ENCODE results near the gene ZNF280D. TPM values are rescaled to one million over a fixed set of nuclear protein-coding genes. Genes with fewer than 3 reads are reported as not detected.
A peak's percentile ranks its signal among the peaks of the same experiment; 100 is the strongest.
"Not testable (repeated sequence)": the region's sequence is repeated elsewhere in the genome, so short reads cannot be mapped to it uniquely, and the experiment has no call there.

Gene ZNF280D, protein sequence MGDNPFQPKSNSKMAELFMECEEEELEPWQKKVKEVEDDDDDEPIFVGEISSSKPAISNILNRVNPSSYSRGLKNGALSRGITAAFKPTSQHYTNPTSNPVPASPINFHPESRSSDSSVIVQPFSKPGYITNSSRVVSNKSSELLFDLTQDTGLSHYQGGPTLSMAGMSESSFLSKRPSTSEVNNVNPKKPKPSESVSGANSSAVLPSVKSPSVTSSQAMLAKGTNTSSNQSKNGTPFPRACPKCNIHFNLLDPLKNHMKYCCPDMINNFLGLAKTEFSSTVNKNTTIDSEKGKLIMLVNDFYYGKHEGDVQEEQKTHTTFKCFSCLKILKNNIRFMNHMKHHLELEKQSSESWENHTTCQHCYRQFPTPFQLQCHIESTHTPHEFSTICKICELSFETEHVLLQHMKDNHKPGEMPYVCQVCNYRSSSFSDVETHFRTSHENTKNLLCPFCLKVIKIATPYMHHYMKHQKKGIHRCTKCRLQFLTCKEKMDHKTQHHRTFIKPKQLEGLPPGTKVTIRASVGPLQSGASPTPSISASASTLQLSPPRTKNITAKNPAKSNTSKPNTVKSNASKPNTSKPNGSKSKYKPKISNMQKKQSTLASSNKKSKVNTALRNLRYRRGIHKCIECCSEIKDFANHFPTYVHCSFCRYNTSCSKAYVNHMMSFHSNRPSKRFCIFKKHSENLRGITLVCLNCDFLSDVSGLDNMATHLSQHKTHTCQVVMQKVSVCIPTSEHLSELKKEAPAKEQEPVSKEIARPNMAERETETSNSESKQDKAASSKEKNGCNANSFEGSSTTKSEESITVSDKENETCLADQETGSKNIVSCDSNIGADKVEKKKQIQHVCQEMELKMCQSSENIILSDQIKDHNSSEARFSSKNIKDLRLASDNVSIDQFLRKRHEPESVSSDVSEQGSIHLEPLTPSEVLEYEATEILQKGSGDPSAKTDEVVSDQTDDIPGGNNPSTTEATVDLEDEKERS
- 96.6 TPM for total RNA-seq

DNA sequence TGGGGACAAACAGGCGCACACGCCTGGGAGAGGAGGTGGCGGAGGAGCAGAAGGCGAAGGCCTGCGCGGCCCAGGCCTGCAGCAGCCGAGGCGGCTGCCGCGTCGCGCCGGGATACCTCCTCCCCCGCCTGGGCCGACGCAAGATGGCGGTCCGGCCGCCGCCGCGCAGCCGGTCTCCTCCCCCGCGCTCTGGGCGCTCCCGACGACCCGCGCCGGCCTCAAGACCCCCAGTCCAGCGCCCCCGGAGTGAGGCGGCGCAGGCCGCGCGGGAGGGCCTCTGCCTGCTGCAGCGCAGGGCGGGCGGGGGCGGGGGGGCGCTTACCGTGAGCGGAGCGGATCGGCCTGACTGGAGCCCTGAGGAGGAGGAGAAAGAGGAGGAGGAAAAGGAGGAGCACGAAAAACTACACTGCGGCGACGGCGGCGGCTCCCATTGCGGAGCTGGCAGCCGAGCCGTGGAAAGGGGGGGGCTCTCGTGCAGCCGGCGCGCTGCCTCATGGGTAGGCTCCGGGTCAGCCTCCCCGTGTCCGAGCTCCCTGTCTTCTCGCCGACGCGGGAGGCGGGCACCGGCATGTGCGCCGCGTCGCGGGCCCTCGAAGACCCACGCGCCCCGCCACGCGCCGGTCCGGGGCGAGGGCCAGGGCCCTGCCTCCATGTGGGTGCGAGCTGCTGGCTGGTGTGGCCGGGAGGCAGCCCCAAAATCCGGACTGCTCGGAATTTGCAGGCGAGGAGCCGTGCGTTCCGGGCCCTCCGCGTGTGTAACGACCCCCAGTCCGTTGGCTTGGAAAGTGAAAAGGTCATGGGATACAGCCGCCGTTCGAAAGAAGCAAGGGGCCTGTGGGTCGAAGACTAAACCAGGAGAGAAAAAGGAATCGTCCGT lies at the start of gene ZNF280D:
ZNF280D (minus strand) TSS at position 374 of the 877 bp plus-strand sequence. CDS start 26,400 bp downstream, outside the sequence.
- ATAC-seq (peak; percentile 98), DNase-seq (ENCODE audit: low spot score) (peak; percentile 94)
- intact Hi-C loops (cut with DNase I) = no loop called here

DNA sequence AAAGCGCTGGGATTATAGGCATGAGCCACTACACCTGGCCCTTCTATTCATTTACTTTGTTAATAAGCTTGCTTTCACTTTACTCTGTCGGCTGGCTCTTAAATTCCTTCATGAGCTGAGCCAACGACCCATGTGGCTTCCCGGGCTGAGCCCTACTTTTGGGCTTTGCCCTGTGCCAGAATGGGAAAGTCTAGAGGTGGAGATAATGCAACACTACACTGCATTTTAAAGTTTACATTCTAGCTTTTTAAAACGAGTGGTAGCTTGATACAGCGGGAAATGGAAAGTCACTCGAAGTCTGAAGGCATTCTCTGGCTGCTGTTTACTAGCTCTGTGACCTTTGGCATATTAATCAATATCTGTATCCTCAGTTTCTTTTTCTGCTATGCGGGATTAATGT lies 49.0 kb upstream of the ZNF280D start:
- no peak for ATAC-seq
- intact Hi-C loops (cut with DNase I) = no loop called here
- DNase-seq (ENCODE audit: low spot score) = no peak

DNA sequence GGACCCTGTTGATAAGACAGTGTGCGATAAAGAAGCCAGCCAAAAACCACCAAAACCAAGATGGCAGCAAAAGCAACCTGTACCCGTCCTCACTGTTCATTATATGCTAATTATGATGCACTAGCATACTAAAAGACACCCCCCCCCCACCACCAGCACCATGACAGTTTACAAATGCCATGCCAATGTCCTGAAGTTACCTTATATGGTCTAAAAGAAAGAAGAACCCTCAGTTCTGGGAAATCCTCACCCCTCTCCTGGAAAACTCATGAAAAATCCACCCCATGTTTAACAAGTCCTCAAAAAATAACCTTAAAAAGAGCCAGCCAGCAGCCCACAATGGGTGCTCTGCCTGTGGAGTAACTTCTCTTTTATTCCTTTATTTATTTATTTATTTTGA lies 48.4 kb upstream of the ZNF280D start:
- intact Hi-C loops (cut with DNase I) = no loop called here
- DNase-seq (ENCODE audit: low spot score) = no peak
- ATAC-seq = no peak

DNA sequence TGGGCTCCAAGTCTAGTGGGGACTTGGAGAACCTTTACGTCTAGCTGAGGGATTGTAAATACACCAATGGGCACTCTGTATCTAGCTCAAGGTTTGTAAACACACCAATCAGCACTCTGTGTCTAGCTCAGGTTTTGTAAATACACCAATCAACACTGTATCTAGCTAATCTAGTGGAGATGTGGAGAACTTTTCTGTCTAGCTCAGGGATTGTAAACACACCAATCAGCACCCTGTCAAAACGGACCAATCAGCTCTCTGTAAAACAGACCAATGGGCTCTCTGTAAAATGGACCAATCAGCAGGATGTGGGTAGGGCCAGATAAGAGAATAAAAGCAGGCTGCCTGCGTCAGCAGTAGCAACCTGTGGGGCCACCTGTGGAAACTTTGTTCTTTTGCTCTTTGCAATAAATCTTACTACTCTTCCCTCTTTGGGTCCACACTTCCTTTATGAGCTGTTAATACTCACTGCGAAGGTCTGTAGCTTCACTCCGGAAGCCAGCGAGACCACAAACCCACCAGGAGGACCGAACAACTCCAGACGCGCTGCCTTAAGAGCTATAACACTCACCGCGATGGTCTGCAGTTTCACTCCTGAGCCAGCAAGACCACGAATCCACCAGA lies 46.9 kb upstream of the ZNF280D start:
- intact Hi-C loops (cut with DNase I); ATAC-seq; DNase-seq (ENCODE audit: low spot score): not testable (repeated sequence)

DNA sequence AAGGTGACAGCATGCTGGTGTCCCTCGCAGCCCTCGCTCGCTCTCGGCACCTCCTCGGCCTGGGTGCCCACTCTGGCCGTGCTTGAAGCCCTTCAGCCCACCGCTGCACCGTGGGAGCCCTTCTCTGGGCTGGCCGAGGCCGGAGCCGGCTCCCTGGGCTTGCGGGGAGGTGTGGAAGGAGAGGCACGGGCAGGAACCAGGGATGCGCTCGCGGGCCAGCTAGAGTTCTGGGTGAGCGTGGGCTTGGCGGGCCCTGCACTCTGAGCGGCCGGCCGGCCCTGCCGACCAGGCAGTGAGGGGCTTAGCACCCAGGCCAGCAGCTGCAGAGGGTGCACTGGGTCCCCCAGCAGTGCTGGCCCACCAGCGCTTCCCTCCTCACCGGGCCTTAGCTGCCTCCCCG lies 46.1 kb upstream of the ZNF280D start:
- DNase-seq (ENCODE audit: low spot score) = not testable (repeated sequence)

DNA sequence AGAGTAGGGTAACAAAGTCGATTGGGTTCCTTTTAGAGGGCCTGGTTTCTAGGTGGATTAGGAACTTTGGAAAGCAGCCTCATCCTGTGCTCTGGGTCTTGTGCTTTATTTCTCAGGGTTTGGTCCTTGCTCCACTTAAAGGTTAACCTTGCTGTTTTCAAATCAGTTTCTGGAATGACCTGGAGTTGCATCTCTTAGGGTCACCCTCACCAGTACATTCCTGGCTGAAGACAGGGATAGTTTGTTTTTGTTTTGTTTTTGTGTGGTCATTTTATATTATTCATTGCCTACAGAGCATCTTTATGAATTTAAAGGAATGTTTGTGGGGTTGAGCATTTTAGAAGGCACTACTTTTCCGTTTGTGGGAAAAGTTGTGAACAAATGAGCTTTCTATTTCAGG lies 45.5 kb upstream of the ZNF280D start:
- DNase-seq (ENCODE audit: low spot score) = no peak
- intact Hi-C loops (cut with DNase I) = no loop called here
- no peak for ATAC-seq

More for the DNA sequence above, 46.1 kb upstream of the ZNF280D start:
- intact Hi-C loops (cut with DNase I); ATAC-seq: not testable (repeated sequence)

DNA sequence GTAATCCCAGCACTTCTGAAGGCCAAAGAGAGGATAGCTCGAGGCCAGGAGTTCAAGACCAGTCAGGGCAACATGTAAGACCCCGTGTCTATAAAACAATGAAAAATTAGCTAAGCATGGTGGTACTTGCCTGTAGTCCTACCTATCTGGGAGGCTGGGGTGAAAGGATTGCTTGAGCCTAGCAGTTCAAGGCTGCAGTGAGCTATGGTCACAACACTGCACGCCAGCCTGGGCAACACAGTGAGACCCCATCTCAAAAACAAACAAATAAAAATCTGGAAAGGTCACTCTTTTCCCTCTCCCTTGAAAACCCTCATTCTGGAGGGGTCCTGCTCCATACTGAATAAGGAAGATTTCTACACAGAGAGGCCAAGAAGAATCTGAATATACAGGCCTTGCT lies 43.5 kb upstream of the ZNF280D start:
- DNase-seq (ENCODE audit: low spot score) (no peak), ATAC-seq (no peak)
- intact Hi-C loops (cut with DNase I) = no loop called here

DNA sequence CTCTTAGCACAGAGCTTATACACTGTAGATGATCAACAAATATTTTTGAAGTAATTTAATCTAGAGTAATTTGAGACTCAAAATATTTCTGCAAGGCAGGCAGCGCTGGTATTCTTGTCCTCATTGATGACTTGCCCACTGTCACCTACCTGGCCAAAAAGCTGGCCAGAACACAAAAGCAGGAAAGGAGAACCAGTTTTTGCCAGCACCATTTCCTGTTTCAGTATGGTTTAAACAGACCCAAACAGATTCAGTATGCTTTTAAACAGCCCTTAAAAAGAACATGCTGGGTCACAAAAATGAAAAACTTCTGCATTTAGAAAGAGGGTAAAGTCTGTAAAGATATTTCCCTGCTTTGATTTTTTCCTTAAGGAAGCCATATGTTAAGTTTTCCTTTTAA lies 42.3 kb upstream of the ZNF280D start:
- DNase-seq (ENCODE audit: low spot score) = no peak
- intact Hi-C loops (cut with DNase I) = no loop called here
- no peak for ATAC-seq

DNA sequence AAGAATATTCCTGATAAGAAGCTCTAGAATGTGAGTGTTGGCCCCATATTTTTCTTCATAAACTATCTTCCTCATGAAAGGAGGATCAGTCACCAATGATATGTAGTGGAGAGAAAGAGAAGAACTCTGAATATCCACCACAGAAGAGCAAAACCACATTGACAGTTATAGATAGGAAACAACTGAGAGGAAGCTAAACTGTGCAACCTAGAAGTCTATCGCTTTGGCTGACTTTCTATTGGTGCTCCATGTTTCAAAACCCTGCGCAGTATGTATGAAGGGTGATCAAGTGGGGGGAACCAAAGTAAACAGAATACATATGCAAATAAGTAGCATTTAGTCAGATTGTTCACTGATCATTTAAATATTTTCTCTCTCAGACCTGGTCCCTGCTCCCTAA lies 41.0 kb upstream of the ZNF280D start:
- no peak for ATAC-seq
- intact Hi-C loops (cut with DNase I) = no loop called here

DNA sequence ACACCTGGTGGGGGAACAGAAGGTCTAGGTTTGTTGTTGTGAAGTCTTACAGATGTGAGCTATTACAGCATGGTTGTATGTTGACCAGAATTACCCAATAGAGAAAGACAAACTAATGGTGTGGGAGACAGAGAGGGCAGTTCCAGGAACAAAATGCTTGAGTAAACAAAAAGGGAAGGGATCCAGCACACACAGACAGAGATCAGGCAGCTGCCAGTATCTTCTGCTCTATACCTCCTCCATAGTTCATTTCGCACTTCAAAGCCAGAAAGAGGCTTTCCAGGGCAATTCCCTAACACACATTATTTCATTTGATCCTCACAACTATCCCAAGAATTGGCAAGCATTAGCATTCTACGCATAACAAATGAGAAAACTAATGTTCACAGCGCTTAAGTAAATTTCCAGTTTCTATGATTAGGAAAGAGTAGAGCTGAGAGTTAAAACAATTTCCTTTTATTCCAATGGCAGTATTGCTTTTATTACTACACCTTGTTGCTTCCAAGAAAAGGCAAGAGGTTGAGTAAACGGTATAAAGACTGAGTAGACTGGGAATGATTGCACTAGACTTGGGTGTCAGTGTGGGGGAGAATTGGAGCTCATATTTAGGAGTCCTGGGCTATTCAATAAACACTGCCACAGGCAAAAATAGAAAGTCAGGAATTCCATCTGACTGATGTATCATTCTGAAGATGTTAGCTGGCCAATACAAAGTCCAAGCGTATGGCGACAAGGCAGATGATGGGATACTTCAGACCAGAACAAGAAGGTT lies 39.7 kb upstream of the ZNF280D start:
- intact Hi-C loops (cut with DNase I) = no loop called here
- ATAC-seq = peak; percentile 85
- DNase-seq (ENCODE audit: low spot score) = no peak

More for the DNA sequence above, 41.0 kb upstream of the ZNF280D start:
- no peak for DNase-seq (ENCODE audit: low spot score)

DNA sequence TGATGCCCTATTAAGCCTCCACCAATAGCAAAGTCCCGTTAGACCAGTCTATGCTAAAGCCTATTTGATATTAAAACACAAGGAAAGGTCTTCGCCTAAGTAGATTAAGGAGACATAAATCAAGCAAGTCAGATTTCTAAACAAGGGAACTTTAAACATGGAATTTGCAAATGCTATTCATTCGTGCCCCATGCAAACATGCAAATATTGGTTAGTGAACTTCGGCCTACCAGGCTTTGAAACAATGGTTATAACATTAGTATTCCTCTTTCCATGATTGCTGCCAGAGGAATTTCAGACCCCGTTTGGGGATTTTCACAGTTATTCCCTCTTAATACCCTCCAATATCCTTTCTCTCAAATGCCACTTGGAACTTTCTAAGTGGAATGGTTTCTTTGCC lies 36.9 kb upstream of the ZNF280D start:
- no peak for ATAC-seq
- intact Hi-C loops (cut with DNase I) = no loop called here
- DNase-seq (ENCODE audit: low spot score) = no peak

DNA sequence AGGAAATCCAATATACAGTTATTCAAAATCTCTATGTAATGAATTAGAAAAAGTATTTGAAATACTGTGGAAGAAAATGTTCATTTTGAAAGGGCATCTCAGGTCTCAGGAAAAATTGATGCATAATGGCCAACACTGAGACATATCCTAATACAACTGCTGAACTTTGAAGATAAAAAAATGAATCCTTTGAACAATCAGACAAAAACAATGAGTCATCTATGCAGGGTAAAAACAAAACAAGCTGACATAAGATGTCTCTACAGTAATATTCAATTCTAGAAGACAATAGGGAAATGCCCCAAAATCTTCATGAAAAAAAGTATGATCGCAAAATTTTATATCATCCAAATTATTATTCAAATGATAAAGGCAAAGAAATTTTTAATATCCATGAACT lies 34.0 kb upstream of the ZNF280D start:
- ATAC-seq (no peak), DNase-seq (ENCODE audit: low spot score) (no peak)
- intact Hi-C loops (cut with DNase I) = no loop called here

DNA sequence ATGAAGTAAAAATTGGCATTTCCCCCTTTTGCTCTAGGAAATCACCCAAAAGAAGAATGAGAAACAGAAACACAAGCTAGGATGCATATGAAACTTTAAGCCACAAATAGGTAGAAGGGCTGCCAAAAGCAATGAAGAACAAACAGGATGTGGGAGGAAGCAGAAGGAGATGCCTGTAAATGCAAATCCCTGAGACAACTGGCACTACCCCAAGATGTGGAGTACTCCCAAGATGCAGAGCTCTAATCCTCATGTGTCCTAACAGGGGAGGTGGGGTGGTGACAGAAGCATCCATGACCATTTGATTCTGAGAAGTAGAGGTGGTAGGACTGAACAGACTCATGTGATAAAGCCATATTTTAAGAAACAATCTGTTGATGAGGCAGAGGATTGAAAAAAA lies 31.9 kb upstream of the ZNF280D start:
- intact Hi-C loops (cut with DNase I) = no loop called here
- no peak for DNase-seq (ENCODE audit: low spot score)
- ATAC-seq = no peak

DNA sequence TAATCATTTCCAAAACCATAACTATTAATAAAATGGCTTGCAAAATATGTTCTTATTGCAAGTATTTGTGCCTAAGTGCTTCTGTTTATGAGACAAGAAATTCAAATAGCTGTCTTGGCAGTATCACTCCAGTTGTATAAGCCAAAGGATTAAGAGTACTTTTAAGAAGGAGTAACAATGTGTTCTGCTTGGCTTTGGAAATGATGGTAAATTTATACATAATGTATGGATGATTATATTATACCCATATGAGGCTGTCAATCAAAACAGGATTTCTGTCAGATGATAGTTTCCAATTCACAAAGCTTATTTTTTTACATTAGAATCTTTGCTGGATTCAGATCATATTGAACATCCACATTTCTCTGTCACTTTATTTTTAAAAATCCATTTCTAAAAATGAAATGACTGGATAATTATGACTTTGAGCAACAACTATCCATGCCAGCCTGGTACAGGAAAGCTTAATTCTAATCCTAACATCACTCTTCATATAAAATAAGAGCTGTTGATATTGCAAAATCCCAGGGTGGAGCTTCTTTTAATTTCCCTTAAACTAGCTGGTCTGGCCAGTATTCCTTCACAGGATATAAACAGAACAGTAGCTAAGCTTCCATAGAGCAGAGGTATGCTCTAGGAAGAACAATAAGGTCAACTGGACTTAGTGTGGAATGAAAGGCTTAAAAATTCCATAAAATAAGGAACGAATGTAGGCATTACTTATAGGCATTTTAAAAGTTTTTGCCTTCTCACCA lies 30.0 kb upstream of the ZNF280D start:
- DNase-seq (ENCODE audit: low spot score) (no peak), ATAC-seq (peak; percentile 43)
- intact Hi-C loops (cut with DNase I) = no loop called here

DNA sequence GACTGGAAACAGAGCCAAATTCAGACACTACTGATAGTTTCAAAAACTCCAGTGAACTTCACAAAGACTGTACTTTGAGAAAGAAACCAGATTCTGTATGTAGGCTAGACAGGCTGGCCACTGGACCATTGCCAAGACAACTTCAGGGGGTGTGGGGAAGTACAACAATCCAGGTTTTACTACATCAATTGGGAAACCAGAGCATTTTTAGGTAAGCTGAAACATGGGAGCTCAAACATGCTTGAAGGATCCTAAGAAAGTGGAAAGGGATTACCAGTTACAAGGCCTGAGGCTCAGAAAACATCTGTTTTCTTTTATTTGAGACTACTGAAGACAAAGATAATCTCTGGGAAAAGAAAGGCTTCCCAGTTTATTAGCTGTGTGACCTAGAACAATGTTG lies 26.9 kb upstream of the ZNF280D start:
- no peak for ATAC-seq
- intact Hi-C loops (cut with DNase I) = no loop called here
- no peak for DNase-seq (ENCODE audit: low spot score)

DNA sequence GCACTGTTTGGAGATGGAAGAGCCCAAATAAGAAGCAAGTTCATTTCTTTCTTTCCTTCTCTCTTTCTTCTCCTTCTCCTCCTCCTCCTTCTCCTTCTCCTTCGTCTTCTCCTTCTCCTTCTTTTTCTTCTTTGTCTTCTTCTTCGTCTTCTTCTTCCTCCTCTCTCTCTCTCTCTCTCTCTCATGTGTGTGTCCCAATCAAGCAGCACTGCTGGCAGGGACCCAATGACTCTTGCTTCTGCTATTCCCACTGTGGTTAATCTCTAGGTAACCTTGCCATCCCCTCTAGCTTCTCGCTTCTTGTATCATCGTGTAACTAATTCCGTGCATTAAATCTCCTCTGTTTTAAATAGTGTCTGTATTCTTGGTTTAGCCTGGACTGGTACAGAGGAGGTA lies 26.1 kb upstream of the ZNF280D start:
- no peak for DNase-seq (ENCODE audit: low spot score)
- intact Hi-C loops (cut with DNase I) = no loop called here
- ATAC-seq = no peak

DNA sequence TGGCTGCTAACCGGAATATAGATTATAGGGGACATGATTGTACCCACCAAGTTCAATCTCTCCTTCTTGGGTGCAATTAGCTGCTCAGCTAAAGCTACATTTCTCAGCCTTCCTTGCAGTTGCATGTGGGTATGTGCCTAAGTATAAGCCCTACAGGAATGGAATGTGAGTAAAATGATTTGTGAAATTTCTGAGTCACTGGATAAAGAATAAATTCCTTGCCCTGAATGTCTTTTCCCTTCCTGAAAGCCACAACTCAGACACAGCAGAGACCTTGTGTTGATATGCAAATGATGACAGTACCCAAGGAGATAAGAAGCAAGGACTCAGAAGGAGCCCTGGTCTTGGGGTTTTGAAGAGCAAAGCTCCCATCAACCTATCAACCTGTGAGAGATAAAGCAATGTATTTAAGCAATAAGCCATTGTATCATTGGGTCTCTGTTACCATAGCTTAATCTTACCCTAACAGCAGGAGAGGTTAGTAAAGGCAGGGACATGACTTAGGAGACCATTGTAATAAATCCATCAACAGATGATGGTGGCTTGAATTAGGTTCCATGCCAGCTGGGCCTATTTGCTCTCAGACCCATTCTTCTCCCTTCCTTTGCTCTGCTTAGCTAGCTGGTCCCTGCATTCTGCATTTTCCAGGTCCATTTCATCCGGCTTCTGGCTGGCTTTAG lies 25.6 kb upstream of the ZNF280D start:
- intact Hi-C loops (cut with DNase I) = no loop called here
- ATAC-seq (no peak), DNase-seq (ENCODE audit: low spot score) (no peak)
